Kidney (tissue), 14 donors: ENCODE measurements around the gene ICA1. TPM values are rescaled to one million over a fixed set of nuclear protein-coding genes. Genes with fewer than 3 reads are reported as not detected.

ENCODE experiments used
- DNase-seq, 5 donors: peaks; one replicate each; pipeline ENCODE4 v3.0.0-alpha.2; 2013 to 2020
- FAIRE-seq: peaks from 2 replicates; lab custom pipeline; 2012; peaks lifted over from hg19 to GRCh38; lab: Jason Lieb, UNC
- H3K27ac ChIP-seq, 2 donors: one replicate each; pipeline ENCODE4 v1.7.0; 2013; ENCODE audit warnings: low read depth in 2 of 2, low read length in 2 of 2, inconsistent platforms in 1 of 2
- H3K27me3 ChIP-seq: one replicate; pipeline ENCODE4 v1.7.1; 2013; ENCODE audit warnings: low read length, inconsistent platforms; ENCODE audit not compliant: control insufficient read depth, insufficient read depth
- H3K36me3 ChIP-seq, 3 donors: one replicate each; pipeline versions ENCODE4 v1.7.0 to v1.7.1; 2013; ENCODE audit warnings: low read length in 3 of 3, control low read depth in 1 of 3, inconsistent platforms in 1 of 3; ENCODE audit not compliant: insufficient read depth in 3 of 3, control insufficient read depth in 2 of 3
- H3K4me1 ChIP-seq, 3 donors: one replicate each; pipeline versions ENCODE4 v1.7.0 to v1.7.1; 2013; ENCODE audit warnings: low read length in 3 of 3, inconsistent platforms in 1 of 3, low read depth in 1 of 3; ENCODE audit not compliant: control insufficient read depth in 2 of 3, insufficient read depth in 2 of 3
- H3K4me3 ChIP-seq, 3 donors: one replicate each; pipeline versions ENCODE4 v1.7.0 to v1.8.1; 2013; ENCODE audit warnings: low read length in 3 of 3, control low read depth in 1 of 3, inconsistent platforms in 1 of 3
- H3K9ac ChIP-seq, 3 donors: one replicate each; pipeline versions ENCODE4 v1.7.0 to v1.7.1; 2013; ENCODE audit warnings: low read length in 3 of 3, control low read depth in 1 of 3, inconsistent platforms in 1 of 3
- H3K9me3 ChIP-seq, 3 donors: one replicate each; pipeline versions ENCODE4 v1.7.0 to v1.7.1; 2013; ENCODE audit warnings: low read length in 3 of 3, control low read depth in 1 of 3, inconsistent platforms in 1 of 3; ENCODE audit not compliant: control insufficient read depth in 2 of 3, insufficient read depth in 1 of 3
- CTCF ChIP-seq: IDR thresholded peaks from 3 replicates; pipeline ENCODE4 v1.5.1; 2012; ENCODE audit warnings: mild to moderate bottlenecking, moderate library complexity, borderline replicate concordance; ENCODE audit not compliant: insufficient read depth; ENCODE audit errors: extremely low read depth
- intact Hi-C: fragments of 100-400 bp; cut with DNase I; formaldehyde crosslinking; loops from one replicate; pipeline ENCODE4 v1.11.1; 2022
- polyA plus RNA-seq: library from polyadenylated mRNA; stranded (reverse); fragments of 350-450 nt; fragmentation: Illumina TruSeq; extraction: RNeasy Lipid Tissue Mini Kit (QIAGEN cat#74804); gene quantifications from one replicate; pipeline ENCODE4 v1.2.3, GENCODE V29; 2014; ENCODE audit warnings: low read depth, low replicate concordance; ENCODE audit not compliant: insufficient read depth
- total RNA-seq: library from RNA; stranded (reverse); fragmentation: NEBNext Ultra II Directional; extraction: Animal tissue kit (Norgen Biotek cat#: 25700); gene quantifications from one replicate; pipeline ENCODE4 v1.2.1, GENCODE V29; 2021
- donor health status: control.
- donor health status: control.
- donor health status: control.
- donor health status: control.
- donor health status: control.
- donor health status: DM: yes; HTN: yes; CAD: no.
- donor health status: Normal renal cell carcinoma (clear cell type).

Gene ICA1
- total and polyA plus RNA-seq, 2 donors from 2014 or later = 24.2 to 41.8 TPM

GRCh38 chr7:8147760-8148463, 114.1 kb downstream of the ICA1 start:
- Histone ChIP-seq H3K9ac (no peak overlapping the region), H3K27me3 (no peaks in the 10 kb centered on the region), H3K4me3 (no peak overlapping the region), H3K4me1 (peaks cover 3 to 38% (median 5%) of the 10 kb centered on the region in 3 donors), H3K36me3 (peaks cover 0 to 2% (median 0%) of the 10 kb centered on the region in 3 donors), H3K27ac (no peak overlapping the region), H3K9me3 (no peaks in the 10 kb centered on the region)
- TF ChIP-seq CTCF = no peak
- intact Hi-C loops = no loop called here
- DNase-seq = peak in 1 of 5 donors; percentile 25
- no peak for FAIRE-seq

GRCh38 chr7:8146788-8147413, 115.1 kb downstream of the ICA1 start:
- no peak overlapping the region for H3K27ac ChIP-seq
- no peak for TF ChIP-seq CTCF
- H3K27me3 ChIP-seq = no peaks in the 10 kb centered on the region
- H3K4me1 ChIP-seq = peaks cover 3 to 38% (median 5%) of the 10 kb centered on the region in 3 donors
- intact Hi-C loops = no loop called here
- H3K9ac ChIP-seq = no peak overlapping the region
- no peak overlapping the region for H3K4me3 ChIP-seq
- no peak for FAIRE-seq
- DNase-seq = peak in 2 of 5 donors; percentile 36 to 37
- H3K9me3 ChIP-seq = no peaks in the 10 kb centered on the region
- H3K36me3 ChIP-seq = peaks cover 0 to 2% (median 0%) of the 10 kb centered on the region in 3 donors

- intact Hi-C loops = no loop called here
- no peak overlapping the region for H3K4me3 ChIP-seq
- no peaks in the 10 kb centered on the region for H3K27me3 ChIP-seq
- FAIRE-seq (no peak), DNase-seq (peak in 1 of 5 donors; percentile 34)
- H3K4me1 ChIP-seq = peaks cover 3 to 38% (median 5%) of the 10 kb centered on the region in 3 donors
- no peak overlapping the region for H3K27ac ChIP-seq
- H3K9ac ChIP-seq = no peak overlapping the region
- no peak for TF ChIP-seq CTCF
- H3K36me3 ChIP-seq = peaks cover 0 to 2% (median 1%) of the 10 kb centered on the region in 3 donors
- H3K9me3 ChIP-seq = no peaks in the 10 kb centered on the region
Measured at GRCh38 chr7:8146106-8146787, 115.7 kb downstream of the ICA1 start.
